ENCODE measurements around the gene RPS21.

- TF ChIP-seq, protein P1, sequence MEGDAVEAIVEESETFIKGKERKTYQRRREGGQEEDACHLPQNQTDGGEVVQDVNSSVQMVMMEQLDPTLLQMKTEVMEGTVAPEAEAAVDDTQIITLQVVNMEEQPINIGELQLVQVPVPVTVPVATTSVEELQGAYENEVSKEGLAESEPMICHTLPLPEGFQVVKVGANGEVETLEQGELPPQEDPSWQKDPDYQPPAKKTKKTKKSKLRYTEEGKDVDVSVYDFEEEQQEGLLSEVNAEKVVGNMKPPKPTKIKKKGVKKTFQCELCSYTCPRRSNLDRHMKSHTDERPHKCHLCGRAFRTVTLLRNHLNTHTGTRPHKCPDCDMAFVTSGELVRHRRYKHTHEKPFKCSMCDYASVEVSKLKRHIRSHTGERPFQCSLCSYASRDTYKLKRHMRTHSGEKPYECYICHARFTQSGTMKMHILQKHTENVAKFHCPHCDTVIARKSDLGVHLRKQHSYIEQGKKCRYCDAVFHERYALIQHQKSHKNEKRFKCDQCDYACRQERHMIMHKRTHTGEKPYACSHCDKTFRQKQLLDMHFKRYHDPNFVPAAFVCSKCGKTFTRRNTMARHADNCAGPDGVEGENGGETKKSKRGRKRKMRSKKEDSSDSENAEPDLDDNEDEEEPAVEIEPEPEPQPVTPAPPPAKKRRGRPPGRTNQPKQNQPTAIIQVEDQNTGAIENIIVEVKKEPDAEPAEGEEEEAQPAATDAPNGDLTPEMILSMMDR (conservative IDR thresholded peaks at IDR 0.05; ENCODE audit: low read length) = peak; percentile 73
- TF ChIP-seq EZH2phosphoT487 (IDR thresholded peaks at IDR 0.05; ENCODE audit: borderline replicate concordance) = no peak
Observed at GRCh38 chr20:62409931-62410745, 23.2 kb downstream of the RPS21 start.

Measured in Loucy (cell line).